K562 (cell line): ENCODE measurements around the gene ABI2. TPM values are rescaled to one million over a fixed set of nuclear protein-coding genes. Genes with fewer than 3 reads are reported as not detected.
A peak's percentile ranks its signal among the peaks of the same experiment; 100 is the strongest.

ENCODE experiments used
- ATAC-seq: fragments of 200-7000 bp; cut with Tn5 transposase; 3 replicates; pipeline ENCODE4 v1.9.1; 2020; ENCODE audit warnings: moderate library complexity
- BruUV-seq: library from RNA; stranded (reverse); fragments of 400-500 nt; replicated peaks from 2 replicates; lab custom pipeline; 2021; lab: Mats Ljungman, UMichigan
- CTCF ChIA-PET: fragments of 300-600 bp; formaldehyde crosslinking; extraction: SDS; loops from one replicate; lab custom pipeline; 2021; ENCODE audit warnings: low intra/inter-chr PET ratio; lab: Yijun Ruan, JAX
- POLR2A ChIA-PET: fragments of 300-600, 350-650 bp; sonication (Branson Sonifier 250); formaldehyde crosslinking; extraction: SDS; loops from one replicate; lab custom pipeline; 2021; ENCODE audit warnings: antibody characterized with exemption, inconsistent platforms; lab: Yijun Ruan, JAX
- DNase-seq, 4 experiments: peaks; one replicate each; pipeline versions ENCODE4 v3.0.0 to v3.0.0-alpha.2; 2011 to 2018; ENCODE audit warnings: low spot score in 3 of 4, mixed read lengths in 3 of 4; ENCODE audit errors: extremely low read depth in 1 of 4
- FAIRE-seq: peaks from 2 replicates; lab custom pipeline; 2011; peaks lifted over from hg19 to GRCh38; lab: Jason Lieb, UNC
- H2AFZ ChIP-seq: 2 replicates; pipeline ENCODE4 v1.6.0; 2011; ENCODE audit warnings: low read depth, low read length, control low read depth, inconsistent platforms
- H3K27ac ChIP-seq: fragments of 200-600 bp; 3 replicates; pipeline ENCODE4 v1.8.0; 2011; ENCODE audit warnings: low read depth, mild to moderate bottlenecking, control low read depth, inconsistent platforms, low read length, moderate library complexity, mixed read lengths; ENCODE audit errors: extremely low read depth
- H3K27me3 ChIP-seq, 2 experiments: fragments of 300-600 bp in 1 of 2; 2 replicates in 1 of 2; 3 replicates in 1 of 2; pipeline versions ENCODE4 v1.6.0 to v1.8.0; 2011; ENCODE audit warnings: inconsistent platforms in 2 of 2, low read length in 2 of 2, mild to moderate bottlenecking in 1 of 2, mixed read lengths in 1 of 2, moderate library complexity in 1 of 2; ENCODE audit not compliant: control insufficient read depth in 2 of 2, insufficient read depth in 2 of 2
- H3K36me3 ChIP-seq: fragments of 300-600 bp; 3 replicates; pipeline ENCODE4 v1.8.0; 2011; ENCODE audit warnings: mild to moderate bottlenecking, low read length, inconsistent platforms; ENCODE audit not compliant: control insufficient read depth, insufficient read depth
- H3K4me1 ChIP-seq, 2 experiments: fragments of 200-600 bp in 1 of 2; replicated peaks in 1 of 2; 2 replicates in 1 of 2; 3 replicates in 1 of 2; pipeline versions ENCODE4 v1.5.1 to v1.8.0; 2011; ENCODE audit warnings: inconsistent platforms in 2 of 2, low read length in 2 of 2, mild to moderate bottlenecking in 1 of 2, mixed read lengths in 1 of 2, moderate library complexity in 1 of 2; ENCODE audit not compliant: control insufficient read depth in 2 of 2, insufficient read depth in 2 of 2
- H3K4me2 ChIP-seq: 2 replicates; pipeline ENCODE4 v1.6.1; 2011; ENCODE audit warnings: low read length, control low read depth, inconsistent platforms, mixed read lengths; ENCODE audit not compliant: insufficient read depth
- H3K4me3 ChIP-seq: fragments of 200-600 bp; sonication (generic), shearing (Covaris generic); 2 replicates; pipeline ENCODE4 v1.5.1; 2016; ENCODE audit warnings: control low read depth, inconsistent platforms
- H3K79me2 ChIP-seq: fragments of 200-600 bp; 3 replicates; pipeline ENCODE4 v1.8.0; 2011; ENCODE audit warnings: low read length, inconsistent platforms; ENCODE audit not compliant: control insufficient read depth, insufficient read depth
- H3K9ac ChIP-seq, 2 experiments: 2 replicates each; pipeline versions ENCODE4 v1.6.0 to v1.6.1; 2011; ENCODE audit warnings: low read depth in 2 of 2, low read length in 2 of 2, control low read depth in 1 of 2, inconsistent platforms in 1 of 2, mild to moderate bottlenecking in 1 of 2, mixed read lengths in 1 of 2; ENCODE audit not compliant: insufficient read depth in 1 of 2
- H3K9me1 ChIP-seq: one replicate; pipeline ENCODE4 v1.6.0; 2011; ENCODE audit warnings: inconsistent platforms, mild to moderate bottlenecking, low read length, moderate library complexity; ENCODE audit not compliant: control insufficient read depth, insufficient read depth
- H3K9me3 ChIP-seq: replicated peaks from 2 replicates; pipeline ENCODE4 v1.5.1; 2011; ENCODE audit warnings: low read depth, low read length, inconsistent platforms; ENCODE audit not compliant: control insufficient read depth, insufficient read depth
- H4K20me1 ChIP-seq: replicated peaks from 2 replicates; pipeline ENCODE4 v1.6.1; 2011; ENCODE audit warnings: low read length, inconsistent platforms, mixed read lengths; ENCODE audit not compliant: control insufficient read depth, insufficient read depth
- GATA2 ChIP-seq: sonication (generic); formaldehyde crosslinking; IDR thresholded peaks from 2 replicates; pipeline ENCODE4 v1.4.0; 2020; ENCODE audit warnings: mild to moderate bottlenecking, missing genetic modification reagents
- NCOA6 ChIP-seq: fragments of 450-650 bp; IDR thresholded peaks from 2 replicates; pipeline ENCODE4 v1.6.1; 2017; ENCODE audit warnings: mild to moderate bottlenecking
- NR2C1 ChIP-seq, 2 experiments: fragments of 450-650 bp; IDR thresholded peaks; 2 replicates each; pipeline ENCODE4 v1.6.1; 2017; ENCODE audit warnings: mild to moderate bottlenecking in 2 of 2, antibody characterized with exemption in 1 of 2, inconsistent platforms in 1 of 2, missing compliant biosample characterization in 1 of 2, missing genetic modification characterization in 1 of 2
- NR2C2 ChIP-seq, 2 experiments: fragments of 200-800 bp in 1 of 2; sonication (Bioruptor generic) in 1 of 2; sonication (generic) in 1 of 2; formaldehyde crosslinking in 1 of 2; IDR thresholded peaks; 2 replicates each; pipeline versions ENCODE4 v1.6.1 to v1.8.0; 2016 to 2022; ENCODE audit warnings: mild to moderate bottlenecking in 1 of 2, missing compliant biosample characterization in 1 of 2, missing genetic modification characterization in 1 of 2, missing genetic modification reagents in 1 of 2
- RBBP5 ChIP-seq: fragments of 200-600 bp; sonication (generic); IDR thresholded peaks from 2 replicates; pipeline ENCODE4 v1.6.1; 2012; ENCODE audit warnings: borderline replicate concordance, mild to moderate bottlenecking, low read length, control low read depth, inconsistent platforms; ENCODE audit not compliant: insufficient read depth, poor library complexity, severe bottlenecking
- RBM39 ChIP-seq: fragments of 200-400 bp; formaldehyde crosslinking; optimal IDR thresholded peaks from 2 replicates; pipeline ENCODE3; 2018; ENCODE audit warnings: low read depth, low read length
- SUPT5H ChIP-seq: fragments of 450-650 bp; IDR thresholded peaks from 2 replicates; pipeline ENCODE4 v1.6.1; 2016
- TGIF2 ChIP-seq: sonication (generic); formaldehyde crosslinking; IDR thresholded peaks from 2 replicates; pipeline ENCODE4 v1.8.1; 2022; ENCODE audit warnings: mild to moderate bottlenecking, missing genetic modification reagents, moderate library complexity
- WGBS: fragments of 100-300 bp; shearing (Covaris generic); methylation state at CpG from one replicate; pipeline ENCODE4 v1.1.6; 2016; ENCODE audit warnings: low coverage, mixed read lengths; ENCODE audit not compliant: insufficient coverage; ENCODE audit errors: missing lambda C conversion rate; 5-methylcytosine and 5-hydroxymethylcytosine counted together
- in situ Hi-C: fragments of 300-500 bp; cut with MboI; formaldehyde crosslinking; loops from 4 replicates; pipeline ENCODE4 v1.15.0; 2018; ENCODE audit warnings: inconsistent platforms, mixed read lengths
- intact Hi-C: fragments of 100-400 bp; cut with micrococcal nuclease; formaldehyde crosslinking; loops from 2 replicates; pipeline ENCODE4 v1.14.2; 2022
- polyA plus RNA-seq, 8 experiments: library from polyadenylated mRNA; depleted of rRNA in 4 of 8; stranded (reverse) in 5 of 8; unstranded in 3 of 8; fragments of >200 nt; fragmentation: Nextera tagmentation in 2 of 8; fragmentation: Illumina TruSeq in 1 of 8; extraction: Ambion mirVana in 2 of 8; extraction: Trizol in 1 of 8; gene quantifications; 2 replicates each; pipeline versions ENCODE4 v1.2.1 to v1.2.3, GENCODE V29; 2011 to 2014; ENCODE audit warnings: inconsistent platforms in 1 of 8, missing spikeins in 1 of 8
- total RNA-seq, 7 experiments: library from RNA; depleted of rRNA in 6 of 7; stranded (reverse); fragments of >200 nt in 6 of 7; fragmentation: Illumina TruSeq in 2 of 7; extraction: Trizol in 2 of 7; gene quantifications; 2 replicates each; pipeline versions ENCODE4 v1.2.1 to v1.2.3, GENCODE V29; 2011 to 2021; ENCODE audit warnings: low replicate concordance in 1 of 7
- TF ChIP-seq, protein P1 (sequence below): sonication (generic); formaldehyde crosslinking; IDR thresholded peaks from 2 replicates; pipeline ENCODE4 v1.8.0; 2022; ENCODE audit warnings: mild to moderate bottlenecking, missing genetic modification reagents
- TF ChIP-seq, protein P2 (sequence below): IDR thresholded peaks from 3 replicates; pipeline ENCODE4 v1.6.1; 2011; ENCODE audit warnings: borderline replicate concordance, mild to moderate bottlenecking; ENCODE audit not compliant: insufficient read length, insufficient read depth

The ABI2 gene
- total and polyA plus RNA-seq, 9 of the 15 experiments (the other 6 are each of a cell fraction or from before 2014, with no cell fraction given): 5.3 to 24.3 (median 12.2) TPM

DNA sequence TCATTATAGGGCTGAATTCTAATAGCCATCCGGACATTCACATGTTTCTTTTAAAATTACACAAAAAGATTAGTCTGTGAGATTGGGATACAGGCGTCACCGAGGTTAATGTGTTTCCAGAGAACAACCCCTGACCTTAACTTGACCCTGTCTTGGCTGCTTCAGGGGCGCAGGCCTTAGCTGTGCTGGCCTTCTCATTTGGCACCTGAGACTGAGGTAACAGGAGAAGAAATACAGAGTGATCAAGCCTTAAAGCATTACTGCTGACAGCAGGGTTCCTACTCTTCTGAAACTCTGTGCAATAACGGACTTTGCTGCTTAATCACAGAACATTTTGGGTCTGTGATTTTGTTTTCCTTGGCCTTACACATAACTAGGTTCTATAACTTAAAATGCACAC is 114.3 kb downstream of the ABI2 start:
- no peak overlapping the region for H3K4me3 ChIP-seq
- no peaks in the 10 kb centered on the region for H3K9me1 ChIP-seq
- FAIRE-seq (no peak), ATAC-seq (peak; percentile 56), DNase-seq (peak in 2 of 4 experiments; percentile 10 to 21)
- H3K9ac ChIP-seq: no peak overlapping the region
- TF ChIP-seq NR2C2 (CRISPR knock-in tag; IDR thresholded peaks at IDR 0.05) (no peak), NR2C2 (tag; IDR thresholded peaks at IDR 0.05) (peak; percentile 22; the same call in 1 of the 2 replicates), NCOA6 (no peak), NR2C1 (IDR thresholded peaks at IDR 0.05) (no peak), NR2C1 (tag; IDR thresholded peaks at IDR 0.05) (peak; percentile 52; the same call in 1 of the 2 replicates), TGIF2 (CRISPR knock-in tag) (no peak)
- in situ Hi-C loops (no loop called here), intact Hi-C loops (no loop called here)
- 13% methylated on average over 5 of the region's 5 CpGs for WGBS
- peak overlapping the region; percentile 40; the same call in 1 of the 2 replicates for H2AFZ ChIP-seq
- no peak overlapping the region for H3K4me2 ChIP-seq
- no peaks in the 10 kb centered on the region for H3K27me3 ChIP-seq
- no peak overlapping the region for H3K27ac ChIP-seq
- peaks cover 0 to 9% of the 10 kb centered on the region in 2 experiments; a peak in 3 of 5 replicates for H3K4me1 ChIP-seq
- H3K36me3 ChIP-seq: no peaks in the 10 kb centered on the region
- H3K79me2 ChIP-seq: no peaks in the 10 kb centered on the region
- no TSS peak for BruUV-seq
- H3K9me3 ChIP-seq: no peaks in the 10 kb centered on the region
- no peaks in the 10 kb centered on the region for H4K20me1 ChIP-seq
- ChIA-PET POLR2A (no interaction called here), CTCF (no interaction called here)

DNA sequence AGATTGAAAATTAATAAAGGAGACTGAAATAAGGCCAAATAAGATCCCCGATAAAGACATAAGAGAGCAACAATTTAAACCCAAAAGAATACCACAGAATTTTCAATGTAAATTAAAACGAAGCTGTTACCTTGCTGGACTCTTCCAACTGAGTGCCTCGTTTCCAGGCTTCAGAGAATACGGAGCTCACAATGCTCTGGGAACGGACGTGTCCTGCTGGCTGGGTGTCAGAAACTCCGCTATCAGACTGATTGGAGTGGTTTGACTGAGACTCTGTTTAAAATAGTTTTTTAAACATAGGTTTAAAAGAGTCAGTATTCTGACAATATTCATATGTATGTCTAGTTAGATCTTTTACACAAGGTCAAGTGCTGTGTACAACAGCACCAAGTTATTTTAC is 116.5 kb downstream of the ABI2 start:
- H3K27ac ChIP-seq: no peak overlapping the region
- H3K4me1 ChIP-seq: peaks cover 0 to 9% of the 10 kb centered on the region in 2 experiments; a peak in 3 of 5 replicates
- FAIRE-seq (no peak), DNase-seq (no peak), ATAC-seq (no peak)
- no peak overlapping the region for H2AFZ ChIP-seq
- no peak overlapping the region for H3K4me3 ChIP-seq
- H3K9me1 ChIP-seq: no peaks in the 10 kb centered on the region
- intact Hi-C loops (no loop called here), in situ Hi-C loops (no loop called here)
- H3K79me2 ChIP-seq: no peaks in the 10 kb centered on the region
- CTCF ChIA-PET: no interaction called here
- no peak overlapping the region for H3K4me2 ChIP-seq
- H3K27me3 ChIP-seq: no peaks in the 10 kb centered on the region
- no TSS peak for BruUV-seq
- no peaks in the 10 kb centered on the region for H3K9me3 ChIP-seq
- H3K36me3 ChIP-seq: no peaks in the 10 kb centered on the region
- no peaks in the 10 kb centered on the region for H4K20me1 ChIP-seq
- 59% methylated on average over 7 of the region's 7 CpGs for whole genome bisulfite sequencing
- POLR2A ChIA-PET: no interaction called here
- no peak overlapping the region for H3K9ac ChIP-seq
- no peak for TF ChIP-seq SUPT5H
- TF ChIP-seq RBBP5: no peak
- TF ChIP-seq, protein P1, sequence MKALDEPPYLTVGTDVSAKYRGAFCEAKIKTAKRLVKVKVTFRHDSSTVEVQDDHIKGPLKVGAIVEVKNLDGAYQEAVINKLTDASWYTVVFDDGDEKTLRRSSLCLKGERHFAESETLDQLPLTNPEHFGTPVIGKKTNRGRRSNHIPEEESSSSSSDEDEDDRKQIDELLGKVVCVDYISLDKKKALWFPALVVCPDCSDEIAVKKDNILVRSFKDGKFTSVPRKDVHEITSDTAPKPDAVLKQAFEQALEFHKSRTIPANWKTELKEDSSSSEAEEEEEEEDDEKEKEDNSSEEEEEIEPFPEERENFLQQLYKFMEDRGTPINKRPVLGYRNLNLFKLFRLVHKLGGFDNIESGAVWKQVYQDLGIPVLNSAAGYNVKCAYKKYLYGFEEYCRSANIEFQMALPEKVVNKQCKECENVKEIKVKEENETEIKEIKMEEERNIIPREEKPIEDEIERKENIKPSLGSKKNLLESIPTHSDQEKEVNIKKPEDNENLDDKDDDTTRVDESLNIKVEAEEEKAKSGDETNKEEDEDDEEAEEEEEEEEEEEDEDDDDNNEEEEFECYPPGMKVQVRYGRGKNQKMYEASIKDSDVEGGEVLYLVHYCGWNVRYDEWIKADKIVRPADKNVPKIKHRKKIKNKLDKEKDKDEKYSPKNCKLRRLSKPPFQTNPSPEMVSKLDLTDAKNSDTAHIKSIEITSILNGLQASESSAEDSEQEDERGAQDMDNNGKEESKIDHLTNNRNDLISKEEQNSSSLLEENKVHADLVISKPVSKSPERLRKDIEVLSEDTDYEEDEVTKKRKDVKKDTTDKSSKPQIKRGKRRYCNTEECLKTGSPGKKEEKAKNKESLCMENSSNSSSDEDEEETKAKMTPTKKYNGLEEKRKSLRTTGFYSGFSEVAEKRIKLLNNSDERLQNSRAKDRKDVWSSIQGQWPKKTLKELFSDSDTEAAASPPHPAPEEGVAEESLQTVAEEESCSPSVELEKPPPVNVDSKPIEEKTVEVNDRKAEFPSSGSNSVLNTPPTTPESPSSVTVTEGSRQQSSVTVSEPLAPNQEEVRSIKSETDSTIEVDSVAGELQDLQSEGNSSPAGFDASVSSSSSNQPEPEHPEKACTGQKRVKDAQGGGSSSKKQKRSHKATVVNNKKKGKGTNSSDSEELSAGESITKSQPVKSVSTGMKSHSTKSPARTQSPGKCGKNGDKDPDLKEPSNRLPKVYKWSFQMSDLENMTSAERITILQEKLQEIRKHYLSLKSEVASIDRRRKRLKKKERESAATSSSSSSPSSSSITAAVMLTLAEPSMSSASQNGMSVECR (CRISPR knock-in tag): no peak
- no peak for TF ChIP-seq RBM39
- no peak for TF ChIP-seq GATA2
- TF ChIP-seq, protein P2, sequence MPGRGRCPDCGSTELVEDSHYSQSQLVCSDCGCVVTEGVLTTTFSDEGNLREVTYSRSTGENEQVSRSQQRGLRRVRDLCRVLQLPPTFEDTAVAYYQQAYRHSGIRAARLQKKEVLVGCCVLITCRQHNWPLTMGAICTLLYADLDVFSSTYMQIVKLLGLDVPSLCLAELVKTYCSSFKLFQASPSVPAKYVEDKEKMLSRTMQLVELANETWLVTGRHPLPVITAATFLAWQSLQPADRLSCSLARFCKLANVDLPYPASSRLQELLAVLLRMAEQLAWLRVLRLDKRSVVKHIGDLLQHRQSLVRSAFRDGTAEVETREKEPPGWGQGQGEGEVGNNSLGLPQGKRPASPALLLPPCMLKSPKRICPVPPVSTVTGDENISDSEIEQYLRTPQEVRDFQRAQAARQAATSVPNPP: no peak
